ENCODE data around the gene WDR27.

WDR27 gene

DNA sequence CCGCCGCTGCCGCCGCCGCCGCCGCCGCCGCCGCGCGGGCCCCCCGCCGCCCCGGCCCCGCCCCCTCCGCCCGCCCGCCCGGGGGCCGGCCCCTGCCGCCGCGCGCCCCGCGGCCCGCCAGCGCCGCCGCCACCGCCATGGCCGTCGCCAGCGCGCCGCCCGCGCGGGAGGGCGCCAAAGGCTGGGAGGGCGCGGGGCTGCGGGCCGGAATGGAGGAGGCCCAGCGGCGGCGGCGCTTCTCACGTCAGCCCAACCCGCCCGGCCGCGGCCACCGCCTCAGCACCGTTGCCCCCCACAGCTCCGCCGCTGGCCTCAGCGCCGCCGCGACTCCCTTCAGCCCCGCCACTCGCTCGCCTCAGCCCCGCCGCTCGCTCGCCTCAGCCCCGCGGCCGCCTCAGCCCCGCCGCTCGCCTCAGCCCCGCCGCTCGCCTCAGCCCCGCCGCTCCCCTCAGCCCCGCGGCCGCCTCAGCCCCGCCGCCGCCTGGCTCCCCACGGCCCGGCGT is 22.2 kb upstream of the WDR27 start:
- no peak overlapping the region for H3K4ac ChIP-seq (ENCODE audit: low read length)
- H3K27ac ChIP-seq (replicated peaks; ENCODE audit: low read length) = peak overlapping the region; percentile 87
- H3K27me3 ChIP-seq (ENCODE audit: control insufficient read depth in 3 of 3, insufficient read depth in 3 of 3, low read depth in 1 of 3, low read length in 3 of 3) = peaks cover 0 to 4% (median 0%) of the 10 kb centered on the region in 3 experiments
- peak overlapping the region; percentile 56 for H2AK5ac ChIP-seq (ENCODE audit: low read depth, low read length)
- no peak overlapping the region for H2BK12ac ChIP-seq (ENCODE audit: low read length)
- H3K14ac ChIP-seq (ENCODE audit: low read length) = peak overlapping the region; percentile 82
- no peaks in the 10 kb centered on the region for H3K9me3 ChIP-seq (replicated peaks in 1 of 2; ENCODE audit: control insufficient read depth in 2 of 2, insufficient read depth in 1 of 2, low read depth in 1 of 2, low read length in 2 of 2)
- H2BK5ac ChIP-seq (ENCODE audit: low read length) = no peak overlapping the region
- peak overlapping the region; percentile 82 for H4K8ac ChIP-seq (ENCODE audit: low read depth, low read length)
- peak overlapping the region; percentile 57 to 91 for H3K4me3 ChIP-seq (ENCODE audit: low read length in 2 of 2)
- H3K18ac ChIP-seq (ENCODE audit: low read length) = peak overlapping the region; percentile 98
- peaks cover 0 to 32% of the 10 kb centered on the region in 2 donors for H3K36me3 ChIP-seq (replicated peaks in 1 of 2; ENCODE audit: control insufficient read depth in 2 of 2, insufficient read depth in 2 of 2, low read length in 2 of 2)
- H2AFZ ChIP-seq (ENCODE audit: low read length) = peak overlapping the region; percentile 82
- DNase-seq (ENCODE audit: low spot score) = peak; percentile 56
- H4K91ac ChIP-seq (ENCODE audit: low read depth, low read length, poor library complexity) = peak overlapping the region; percentile 85
- H2BK15ac ChIP-seq (ENCODE audit: low read length) = peak overlapping the region; percentile 85
- peaks cover 4% of the 10 kb centered on the region for H3K79me1 ChIP-seq (ENCODE audit: low read depth, low read length)
- H3K4me1 ChIP-seq (ENCODE audit: control insufficient read depth in 2 of 2, insufficient read depth in 1 of 2, low read depth in 1 of 2, low read length in 2 of 2) = peaks cover 8 to 16% of the 10 kb centered on the region in 2 donors
- WGBS, 2 donors (ENCODE audit: extremely low coverage in 2 of 2, insufficient read length in 2 of 2, insufficient replicate concordance in 1 of 2) = no CpG with 5 or more reads among the region's 89 CpGs
- peak overlapping the region; percentile 100 for H3K9ac ChIP-seq (ENCODE audit: low read depth, low read length, poor library complexity)
- no peak overlapping the region for H2BK120ac ChIP-seq (ENCODE audit: low read depth, low read length)
- peak overlapping the region; percentile 40 for H3K4me2 ChIP-seq (ENCODE audit: insufficient read depth, low read length, poor library complexity, severe bottlenecking)
- peak overlapping the region; percentile 73 for H3K23ac ChIP-seq (ENCODE audit: low read depth, low read length, poor library complexity)

- Histone ChIP-seq H3K14ac (ENCODE audit: low read length) (peak overlapping the region; percentile 38), H3K4me3 (ENCODE audit: low read length in 2 of 2) (peak overlapping the region; percentile 85 to 95), H2BK15ac (ENCODE audit: low read length) (no peak overlapping the region), H2AFZ (ENCODE audit: low read length) (peak overlapping the region; percentile 57), H2AK5ac (ENCODE audit: low read depth, low read length) (peak overlapping the region; percentile 46), H3K27ac (replicated peaks; ENCODE audit: low read length) (peak overlapping the region; percentile 65), H2BK12ac (ENCODE audit: low read length) (no peak overlapping the region), H3K4ac (ENCODE audit: low read length) (no peak overlapping the region), H3K79me1 (ENCODE audit: low read depth, low read length) (peaks cover 4% of the 10 kb centered on the region), H4K8ac (ENCODE audit: low read depth, low read length) (no peak overlapping the region), H2BK120ac (ENCODE audit: low read depth, low read length) (peak overlapping the region; percentile 31), H3K18ac (ENCODE audit: low read length) (peak overlapping the region; percentile 94), H3K27me3 (ENCODE audit: control insufficient read depth in 3 of 3, insufficient read depth in 3 of 3, low read depth in 1 of 3, low read length in 3 of 3) (peaks cover 0 to 4% (median 0%) of the 10 kb centered on the region in 3 experiments), H3K4me2 (ENCODE audit: insufficient read depth, low read length, poor library complexity, severe bottlenecking) (peak overlapping the region; percentile 91), H3K36me3 (replicated peaks in 1 of 2; ENCODE audit: control insufficient read depth in 2 of 2, insufficient read depth in 2 of 2, low read length in 2 of 2) (peaks cover 0 to 39% of the 10 kb centered on the region in 2 donors), H4K91ac (ENCODE audit: low read depth, low read length, poor library complexity) (no peak overlapping the region), H3K9me3 (replicated peaks in 1 of 2; ENCODE audit: control insufficient read depth in 2 of 2, insufficient read depth in 1 of 2, low read depth in 1 of 2, low read length in 2 of 2) (no peaks in the 10 kb centered on the region), H3K23ac (ENCODE audit: low read depth, low read length, poor library complexity) (peak overlapping the region; percentile 55), H2BK5ac (ENCODE audit: low read length) (no peak overlapping the region), H3K4me1 (ENCODE audit: control insufficient read depth in 2 of 2, insufficient read depth in 1 of 2, low read depth in 1 of 2, low read length in 2 of 2) (peaks cover 8 to 16% of the 10 kb centered on the region in 2 donors), H3K9ac (ENCODE audit: low read depth, low read length, poor library complexity) (peak overlapping the region; percentile 96)
- peak; percentile 35 for DNase-seq (ENCODE audit: low spot score)
- WGBS, 2 donors (ENCODE audit: extremely low coverage in 2 of 2, insufficient read length in 2 of 2, insufficient replicate concordance in 1 of 2) = no CpG with 5 or more reads among the region's 70 CpGs
Observed at GRCh38 chr6:169723200-169723909, 21.5 kb upstream of the WDR27 start.

DNA sequence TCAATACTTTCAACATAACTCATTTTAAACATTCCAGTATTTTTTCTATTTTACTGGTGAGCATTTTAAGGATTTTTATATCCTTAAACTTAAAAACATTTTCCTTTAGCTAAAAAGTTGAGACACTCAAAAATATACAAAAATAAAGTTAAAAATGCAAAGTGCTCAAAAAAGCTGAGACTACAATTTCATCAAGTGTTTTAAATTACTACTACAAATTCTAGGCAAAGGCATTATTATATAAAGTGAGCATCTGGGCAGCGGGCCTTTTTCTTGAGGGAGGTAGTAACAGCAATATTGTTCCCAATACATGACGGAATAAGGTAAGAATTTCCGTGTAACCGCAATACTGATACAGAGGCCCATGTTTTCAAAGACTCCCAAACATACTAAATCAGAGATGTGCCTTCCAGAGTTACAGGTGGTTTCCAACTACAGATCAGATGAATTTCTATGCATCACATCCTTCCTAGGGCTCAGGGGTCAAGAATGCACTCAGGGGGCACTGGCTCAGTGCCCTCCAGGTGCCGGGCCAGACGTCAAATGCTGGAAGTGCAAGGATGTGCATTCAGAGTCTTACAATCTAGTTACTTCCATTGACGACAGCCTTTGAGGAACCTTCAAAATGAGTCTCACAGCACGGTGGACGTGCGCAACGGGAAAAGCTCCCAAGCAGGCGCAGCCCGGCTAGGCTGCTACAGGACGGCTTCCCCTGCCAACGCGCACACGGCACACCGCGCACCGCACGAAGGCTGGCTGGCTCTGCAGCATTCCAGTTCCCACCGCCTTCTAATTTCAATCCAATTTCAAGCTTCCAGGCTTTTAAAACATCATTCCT is 20.8 kb upstream of the WDR27 start:
- Histone ChIP-seq H4K8ac (ENCODE audit: low read depth, low read length) (no peak overlapping the region), H2BK120ac (ENCODE audit: low read depth, low read length) (no peak overlapping the region)

More for the DNA sequence above, 20.8 kb upstream of the WDR27 start:
- H2AFZ ChIP-seq (ENCODE audit: low read length) = peak overlapping the region; percentile 57
- no CpG with 5 or more reads among the region's 22 CpGs for WGBS, 2 donors (ENCODE audit: extremely low coverage in 2 of 2, insufficient read length in 2 of 2, insufficient replicate concordance in 1 of 2)
- no peak overlapping the region for H4K91ac ChIP-seq (ENCODE audit: low read depth, low read length, poor library complexity)
- no peak overlapping the region for H2BK5ac ChIP-seq (ENCODE audit: low read length)
- H3K14ac ChIP-seq (ENCODE audit: low read length) = no peak overlapping the region
- DNase-seq (ENCODE audit: low spot score) = peak; percentile 29
- H3K18ac ChIP-seq (ENCODE audit: low read length) = peak overlapping the region; percentile 9
- peak overlapping the region; percentile 62 for H3K23ac ChIP-seq (ENCODE audit: low read depth, low read length, poor library complexity)
- H3K36me3 ChIP-seq (replicated peaks in 1 of 2; ENCODE audit: control insufficient read depth in 2 of 2, insufficient read depth in 2 of 2, low read length in 2 of 2) = peaks cover 0 to 47% of the 10 kb centered on the region in 2 donors
- no peak overlapping the region for H2AK5ac ChIP-seq (ENCODE audit: low read depth, low read length)
- H2BK15ac ChIP-seq (ENCODE audit: low read length) = no peak overlapping the region
- peak overlapping the region; percentile 91 for H3K4me2 ChIP-seq (ENCODE audit: insufficient read depth, low read length, poor library complexity, severe bottlenecking)
- H3K27ac ChIP-seq (replicated peaks; ENCODE audit: low read length) = no peak overlapping the region
- H2BK12ac ChIP-seq (ENCODE audit: low read length) = no peak overlapping the region
- H3K79me1 ChIP-seq (ENCODE audit: low read depth, low read length) = peaks cover 4% of the 10 kb centered on the region
- H3K4me1 ChIP-seq (ENCODE audit: control insufficient read depth in 2 of 2, insufficient read depth in 1 of 2, low read depth in 1 of 2, low read length in 2 of 2) = peaks cover 8 to 16% of the 10 kb centered on the region in 2 donors
- H3K27me3 ChIP-seq (ENCODE audit: control insufficient read depth in 3 of 3, insufficient read depth in 3 of 3, low read depth in 1 of 3, low read length in 3 of 3) = peaks cover 0 to 4% (median 0%) of the 10 kb centered on the region in 3 experiments
- no peaks in the 10 kb centered on the region for H3K9me3 ChIP-seq (replicated peaks in 1 of 2; ENCODE audit: control insufficient read depth in 2 of 2, insufficient read depth in 1 of 2, low read depth in 1 of 2, low read length in 2 of 2)
- H3K9ac ChIP-seq (ENCODE audit: low read depth, low read length, poor library complexity) = peak overlapping the region; percentile 65
- no peak overlapping the region for H3K4ac ChIP-seq (ENCODE audit: low read length)
- peak overlapping the region; percentile 85 to 95 for H3K4me3 ChIP-seq (ENCODE audit: low read length in 2 of 2)
